SU-DHL-6 (cell line): ENCODE data around the gene B4GALNT4.

ENCODE experiments used
- EZH2phosphoT487 ChIP-seq: fragments of 200-600 bp; sonication (generic), shearing (Covaris generic); conservative IDR thresholded peaks from 2 replicates; pipeline ENCODE4 v1.6.1; 2018; ENCODE audit warnings: mild to moderate bottlenecking, antibody characterized with exemption, low read length, moderate library complexity, mixed read lengths
- TF ChIP-seq, protein P1 (sequence below): fragments of 200-600 bp; sonication (generic); IDR thresholded peaks from one replicate; pipeline ENCODE4 v1.5.1; 2017; ENCODE audit warnings: antibody characterized with exemption, mild to moderate bottlenecking, low read length, moderate library complexity; ENCODE audit not compliant: insufficient read depth, poor library complexity, severe bottlenecking

DNA sequence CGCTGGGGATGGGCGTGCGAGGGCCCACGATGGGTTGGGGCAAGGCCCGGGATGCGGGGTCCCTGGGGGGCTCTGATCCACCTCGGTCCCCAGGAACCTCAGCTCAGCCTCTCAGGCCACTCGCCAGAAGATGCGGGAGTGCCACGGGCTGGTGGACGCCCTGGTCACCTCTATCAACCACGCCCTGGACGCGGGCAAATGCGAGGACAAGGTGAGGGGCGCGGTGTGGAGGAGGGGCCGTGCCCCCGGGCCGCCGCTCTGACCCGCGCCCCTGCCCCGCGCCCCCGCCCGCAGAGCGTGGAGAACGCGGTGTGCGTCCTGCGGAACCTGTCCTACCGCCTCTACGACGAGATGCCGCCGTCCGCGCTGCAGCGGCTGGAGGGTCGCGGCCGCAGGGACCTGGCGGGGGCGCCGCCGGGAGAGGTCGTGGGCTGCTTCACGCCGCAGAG is 31.0 kb downstream of the B4GALNT4 start:
- TF ChIP-seq, protein P1, sequence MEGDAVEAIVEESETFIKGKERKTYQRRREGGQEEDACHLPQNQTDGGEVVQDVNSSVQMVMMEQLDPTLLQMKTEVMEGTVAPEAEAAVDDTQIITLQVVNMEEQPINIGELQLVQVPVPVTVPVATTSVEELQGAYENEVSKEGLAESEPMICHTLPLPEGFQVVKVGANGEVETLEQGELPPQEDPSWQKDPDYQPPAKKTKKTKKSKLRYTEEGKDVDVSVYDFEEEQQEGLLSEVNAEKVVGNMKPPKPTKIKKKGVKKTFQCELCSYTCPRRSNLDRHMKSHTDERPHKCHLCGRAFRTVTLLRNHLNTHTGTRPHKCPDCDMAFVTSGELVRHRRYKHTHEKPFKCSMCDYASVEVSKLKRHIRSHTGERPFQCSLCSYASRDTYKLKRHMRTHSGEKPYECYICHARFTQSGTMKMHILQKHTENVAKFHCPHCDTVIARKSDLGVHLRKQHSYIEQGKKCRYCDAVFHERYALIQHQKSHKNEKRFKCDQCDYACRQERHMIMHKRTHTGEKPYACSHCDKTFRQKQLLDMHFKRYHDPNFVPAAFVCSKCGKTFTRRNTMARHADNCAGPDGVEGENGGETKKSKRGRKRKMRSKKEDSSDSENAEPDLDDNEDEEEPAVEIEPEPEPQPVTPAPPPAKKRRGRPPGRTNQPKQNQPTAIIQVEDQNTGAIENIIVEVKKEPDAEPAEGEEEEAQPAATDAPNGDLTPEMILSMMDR: no peak
- no peak for TF ChIP-seq EZH2phosphoT487
